GM12864 (cell line): Measurements from ENCODE around the gene PEX3.

Experiments used
- DNase-seq: peaks from one replicate; pipeline ENCODE4 v3.0.0-alpha.2; 2011; ENCODE audit warnings: low read depth
- H3K4me3 ChIP-seq: 2 replicates; pipeline ENCODE4 v1.5.1; 2011; ENCODE audit warnings: mild to moderate bottlenecking, low read depth, low read length, control low read depth
- CTCF ChIP-seq: IDR thresholded peaks from 2 replicates; pipeline ENCODE4 v1.5.1; 2011; ENCODE audit warnings: low read depth, mild to moderate bottlenecking, moderate library complexity, low read length, control low read depth, inconsistent platforms; ENCODE audit errors: missing control alignments

Gene PEX3

GRCh38 chr6:143450453-143451371, at the start of gene PEX3, which contains the start of gene ADAT2:
Gene PEX3 (plus strand): TSS chr6:143450805. CDS start chr6:143451043, 238 bp downstream.
Gene ADAT2 (minus strand): TSS chr6:143450695. CDS start chr6:143450658, 37 bp downstream.
- DNase-seq = peak; percentile 88
- no peak for TF ChIP-seq CTCF

GRCh38 chr6:143401068-143401446, 49.5 kb upstream of the PEX3 start:
- no peak overlapping the region for H3K4me3 ChIP-seq
- DNase-seq = no peak
- no peak for TF ChIP-seq CTCF

More at GRCh38 chr6:143450453-143451371, at the start of gene PEX3, which contains the start of gene ADAT2:
- peak within 1 kb of the TSS; percentile 74 for H3K4me3 ChIP-seq

GRCh38 chr6:143401636-143402370, 48.8 kb upstream of the PEX3 start:
- no peak overlapping the region for H3K4me3 ChIP-seq
- TF ChIP-seq CTCF = no peak
- no peak for DNase-seq

DNA sequence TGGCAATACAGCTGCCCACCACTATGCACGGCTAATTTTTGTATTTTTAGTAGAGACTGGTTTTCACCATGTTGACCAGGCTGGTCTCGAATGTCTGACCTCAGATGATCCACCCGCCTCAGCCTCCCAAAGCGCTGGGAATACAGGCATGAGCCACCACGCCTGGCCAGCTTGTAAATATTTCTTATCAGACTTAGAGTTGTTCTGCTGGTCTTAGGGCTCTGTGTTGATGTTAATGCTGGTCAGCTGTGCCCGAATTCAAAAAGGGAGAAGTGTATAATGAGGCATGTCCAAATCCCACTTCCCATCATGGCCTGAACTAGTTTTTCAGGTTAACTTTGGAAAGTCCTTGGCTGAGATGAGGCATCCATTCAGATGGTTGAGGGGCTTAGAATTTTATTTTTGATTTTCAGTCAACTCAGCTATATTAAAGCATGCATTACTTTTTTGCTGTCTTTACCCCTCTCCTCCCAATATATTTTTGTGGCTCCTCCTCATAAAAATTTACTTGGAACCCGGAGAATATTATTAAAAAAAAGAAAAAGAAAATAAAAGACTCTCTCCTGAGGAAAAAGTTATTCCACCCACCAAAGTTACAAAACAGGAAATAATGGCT, 47.8 kb upstream of the PEX3 start:
- no peak for TF ChIP-seq CTCF
- DNase-seq = no peak
- no peak overlapping the region for H3K4me3 ChIP-seq

GRCh38 chr6:143405373-143406154, 45.0 kb upstream of the PEX3 start:
- no peak for TF ChIP-seq CTCF
- no peak for DNase-seq

GRCh38 chr6:143406673-143407072, 43.9 kb upstream of the PEX3 start:
- no peak overlapping the region for H3K4me3 ChIP-seq
- no peak for DNase-seq
- no peak for TF ChIP-seq CTCF

More at GRCh38 chr6:143405373-143406154, 45.0 kb upstream of the PEX3 start:
- H3K4me3 ChIP-seq = no peak overlapping the region
